BE2C (cell line): Measurements from ENCODE around the gene ADCY6.
"Not testable (repeated sequence)": the region's sequence is repeated elsewhere in the genome, so short reads cannot be mapped to it uniquely, and the experiment has no call there.

Source experiments
- DNase-seq: peaks from one replicate; pipeline ENCODE4 v3.0.0-alpha.2; 2020
- H3K27me3 ChIP-seq: fragments of 250-450 bp; sonication (Bioruptor Pico); 2 replicates; pipeline ENCODE4 v1.5.1; 2020; ENCODE audit warnings: mild to moderate bottlenecking
- H3K36me3 ChIP-seq: fragments of 250-450 bp; sonication (Bioruptor Pico); 2 replicates; pipeline ENCODE4 v1.5.1; 2020; ENCODE audit warnings: mild to moderate bottlenecking
- H3K4me1 ChIP-seq: fragments of 250-450 bp; sonication (Bioruptor Pico); 2 replicates; pipeline ENCODE4 v1.5.1; 2020
- H3K4me3 ChIP-seq: 2 replicates; pipeline ENCODE4 v1.5.1; 2011; ENCODE audit warnings: low read depth, low read length
- H3K9me3 ChIP-seq: fragments of 250-450 bp; sonication (Bioruptor Pico); 2 replicates; pipeline ENCODE4 v1.5.1; 2020
- TF ChIP-seq, protein P1 (sequence below): IDR thresholded peaks from 2 replicates; pipeline ENCODE4 v1.5.1; 2012; ENCODE audit warnings: mild to moderate bottlenecking, low read depth, low read length

The ADCY6 gene

DNA sequence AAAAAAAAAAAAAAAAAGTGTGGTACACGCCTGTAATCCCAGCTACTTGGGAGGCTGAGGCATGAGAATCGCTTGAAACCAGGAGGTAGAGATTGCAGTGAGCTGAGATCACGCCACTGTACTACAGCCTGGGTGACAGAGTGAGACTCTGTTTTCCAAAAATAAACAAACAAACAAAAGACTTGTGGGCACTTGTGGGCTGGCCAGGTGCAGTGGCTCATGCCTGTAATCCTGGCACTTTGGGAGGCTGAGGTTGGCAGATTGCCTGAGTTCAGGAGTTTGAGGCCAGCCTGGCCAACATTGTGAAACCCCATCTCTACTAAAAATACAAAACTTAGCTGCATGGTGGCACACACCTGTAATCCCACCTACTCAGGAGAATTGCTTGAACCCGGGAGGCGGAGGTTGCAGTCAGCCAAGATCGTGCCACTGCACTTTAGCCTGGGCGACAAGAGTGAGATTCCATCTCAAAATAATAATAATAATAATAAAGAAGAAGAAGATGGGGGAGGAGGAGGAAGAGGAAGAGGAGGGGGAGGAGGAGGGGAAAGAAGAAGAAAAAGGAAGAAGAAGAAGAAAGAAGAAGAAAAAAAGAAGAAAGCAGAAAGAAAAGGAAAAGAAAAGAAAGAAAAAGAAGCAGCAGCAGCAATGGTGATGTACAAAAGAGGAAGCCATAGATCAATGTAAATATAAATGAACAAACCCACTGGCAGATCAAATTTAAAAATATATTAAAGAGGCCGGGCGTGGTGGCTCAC lies 44.5 kb downstream of the ADCY6 start:
- no peaks in the 10 kb centered on the region for H3K9me3 ChIP-seq
- no peak for DNase-seq
- no peaks in the 10 kb centered on the region; the same call in 1 of the 2 replicates for H3K27me3 ChIP-seq
- H3K4me1 ChIP-seq, result no peaks in the 10 kb centered on the region
- TF ChIP-seq, protein P1, sequence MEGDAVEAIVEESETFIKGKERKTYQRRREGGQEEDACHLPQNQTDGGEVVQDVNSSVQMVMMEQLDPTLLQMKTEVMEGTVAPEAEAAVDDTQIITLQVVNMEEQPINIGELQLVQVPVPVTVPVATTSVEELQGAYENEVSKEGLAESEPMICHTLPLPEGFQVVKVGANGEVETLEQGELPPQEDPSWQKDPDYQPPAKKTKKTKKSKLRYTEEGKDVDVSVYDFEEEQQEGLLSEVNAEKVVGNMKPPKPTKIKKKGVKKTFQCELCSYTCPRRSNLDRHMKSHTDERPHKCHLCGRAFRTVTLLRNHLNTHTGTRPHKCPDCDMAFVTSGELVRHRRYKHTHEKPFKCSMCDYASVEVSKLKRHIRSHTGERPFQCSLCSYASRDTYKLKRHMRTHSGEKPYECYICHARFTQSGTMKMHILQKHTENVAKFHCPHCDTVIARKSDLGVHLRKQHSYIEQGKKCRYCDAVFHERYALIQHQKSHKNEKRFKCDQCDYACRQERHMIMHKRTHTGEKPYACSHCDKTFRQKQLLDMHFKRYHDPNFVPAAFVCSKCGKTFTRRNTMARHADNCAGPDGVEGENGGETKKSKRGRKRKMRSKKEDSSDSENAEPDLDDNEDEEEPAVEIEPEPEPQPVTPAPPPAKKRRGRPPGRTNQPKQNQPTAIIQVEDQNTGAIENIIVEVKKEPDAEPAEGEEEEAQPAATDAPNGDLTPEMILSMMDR, result no peak
- no peak overlapping the region for H3K4me3 ChIP-seq
- H3K36me3 ChIP-seq, result no peaks in the 10 kb centered on the region

DNA sequence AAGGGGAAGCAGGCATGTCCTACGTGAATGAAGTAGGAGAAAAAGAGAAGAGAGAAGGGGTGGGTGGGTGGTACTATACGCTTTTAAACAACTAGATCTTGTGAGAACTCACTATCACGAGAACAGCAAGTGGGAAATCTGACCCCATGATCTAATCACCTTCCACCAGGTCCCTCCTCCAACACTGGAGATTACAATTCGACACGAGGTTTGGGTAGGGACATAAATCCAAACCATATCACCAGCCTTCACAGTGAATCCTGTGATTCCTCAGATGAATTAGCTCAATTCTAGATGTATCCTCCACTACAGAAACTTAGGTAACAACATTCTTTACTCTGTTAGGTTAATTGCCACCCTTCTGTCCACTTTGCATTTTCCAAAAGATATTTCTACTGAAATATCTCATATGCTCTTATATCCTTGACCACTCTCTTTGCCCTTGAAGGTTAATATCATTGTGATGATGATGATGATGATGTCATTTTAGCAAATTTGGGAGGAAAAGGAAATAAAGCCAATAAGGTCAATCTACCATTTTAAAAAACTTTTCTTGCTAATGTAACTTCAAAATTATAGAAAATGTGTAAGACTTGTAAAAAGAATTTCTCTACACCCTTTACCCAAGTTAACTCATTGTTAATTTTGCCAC lies 49.1 kb downstream of the ADCY6 start:
- H3K36me3 ChIP-seq, result no peaks in the 10 kb centered on the region
- H3K27me3 ChIP-seq, result peaks cover 5% of the 10 kb centered on the region; the same call in 1 of the 2 replicates
- TF ChIP-seq, protein P1, result no peak
- H3K9me3 ChIP-seq, result no peaks in the 10 kb centered on the region
- no peak for DNase-seq
- no peaks in the 10 kb centered on the region for H3K4me1 ChIP-seq
- no peak overlapping the region for H3K4me3 ChIP-seq

DNA sequence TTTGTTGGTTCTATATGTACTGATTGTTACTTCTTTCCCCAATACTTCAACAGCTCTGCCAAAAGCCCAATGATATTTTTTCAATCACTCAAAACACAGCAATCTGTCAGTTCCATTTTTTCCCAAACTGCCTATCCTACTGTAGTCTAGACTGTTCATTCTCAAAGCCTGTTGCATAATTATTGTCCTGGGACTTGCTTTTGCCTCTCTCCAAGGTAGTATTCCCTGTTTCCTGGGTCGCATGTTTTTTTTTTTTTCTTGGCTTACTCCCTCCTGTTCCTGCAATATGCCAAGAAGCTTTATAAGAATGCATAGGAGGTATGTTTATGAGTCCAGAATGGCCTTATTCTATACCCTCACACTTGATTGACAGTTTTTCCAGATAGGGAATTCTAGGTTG lies 52.4 kb downstream of the ADCY6 start:
- H3K36me3 ChIP-seq, result no peaks in the 10 kb centered on the region
- peaks cover 5% of the 10 kb centered on the region; the same call in 1 of the 2 replicates for H3K27me3 ChIP-seq
- H3K4me3 ChIP-seq, result no peak overlapping the region
- no peaks in the 10 kb centered on the region for H3K4me1 ChIP-seq
- TF ChIP-seq, protein P1, result no peak
- H3K9me3 ChIP-seq, result no peaks in the 10 kb centered on the region
- DNase-seq, result no peak

DNA sequence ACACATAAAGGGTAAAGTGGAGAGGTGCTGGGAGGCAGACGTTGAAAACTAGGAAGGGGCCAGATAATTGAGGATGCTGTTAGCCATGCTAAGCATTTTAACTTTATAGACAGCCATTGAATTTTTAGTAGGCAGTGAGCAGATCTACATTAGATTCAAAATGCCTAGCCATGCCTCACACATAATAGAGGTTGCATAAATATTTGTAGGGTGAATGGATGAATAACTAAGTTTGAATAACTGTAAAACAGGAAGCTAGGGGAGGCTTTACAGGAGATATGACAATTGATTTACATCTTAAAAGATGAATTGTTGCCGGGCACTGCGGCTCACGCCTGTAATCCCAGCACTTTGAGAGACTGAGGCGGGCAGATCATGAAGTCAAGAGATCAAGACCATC lies 60.1 kb downstream of the ADCY6 start:
- Histone ChIP-seq H3K9me3 (no peaks in the 10 kb centered on the region), H3K36me3 (no peaks in the 10 kb centered on the region), H3K4me1 (no peaks in the 10 kb centered on the region), H3K27me3 (no peaks in the 10 kb centered on the region), H3K4me3 (no peak overlapping the region)
- no peak for DNase-seq
- TF ChIP-seq, protein P1, result no peak

DNA sequence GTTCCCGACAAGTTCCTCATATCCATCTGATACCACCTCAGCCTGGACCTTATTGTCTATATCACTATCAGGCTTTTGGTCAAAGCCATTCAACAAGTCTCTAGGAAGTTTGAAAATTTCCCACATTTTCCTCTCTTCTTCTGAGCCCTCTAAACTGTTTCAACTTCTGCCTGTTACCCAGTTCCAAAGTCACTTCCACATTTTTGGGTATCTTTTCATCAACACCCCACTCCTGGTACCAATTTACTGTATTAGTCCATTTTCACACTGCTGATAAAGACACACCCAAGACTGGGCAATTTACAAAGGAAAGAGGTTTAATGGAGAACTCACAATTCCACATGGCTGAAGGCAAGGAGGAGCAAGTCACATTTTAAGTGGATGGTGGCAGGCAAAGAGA lies 68.2 kb downstream of the ADCY6 start:
- H3K4me1 ChIP-seq, H3K36me3 ChIP-seq, H3K9me3 ChIP-seq, DNase-seq, H3K27me3 ChIP-seq, H3K4me3 ChIP-seq: not testable (repeated sequence)

DNA sequence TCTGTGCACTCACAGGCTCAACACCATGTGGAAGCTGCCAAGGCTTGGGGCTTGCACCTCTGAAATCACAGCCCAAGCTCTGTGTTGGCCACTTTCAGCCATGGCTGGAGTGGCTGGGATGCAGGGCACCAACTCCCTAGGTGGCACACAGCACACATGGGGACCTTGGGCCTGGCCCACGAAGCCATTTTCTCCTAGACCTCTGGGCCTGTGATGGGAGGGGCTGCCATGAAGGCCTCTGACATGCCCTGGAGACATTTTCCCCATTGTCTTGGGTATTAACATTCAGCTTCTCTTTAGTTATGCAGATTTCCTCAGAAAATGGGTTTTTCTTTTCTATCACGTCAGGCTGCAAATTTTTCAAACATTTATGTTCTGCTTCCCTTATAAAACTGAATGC lies 68.7 kb downstream of the ADCY6 start:
- DNase-seq, H3K36me3 ChIP-seq, H3K4me3 ChIP-seq, H3K27me3 ChIP-seq, H3K4me1 ChIP-seq, H3K9me3 ChIP-seq: not testable (repeated sequence)

DNA sequence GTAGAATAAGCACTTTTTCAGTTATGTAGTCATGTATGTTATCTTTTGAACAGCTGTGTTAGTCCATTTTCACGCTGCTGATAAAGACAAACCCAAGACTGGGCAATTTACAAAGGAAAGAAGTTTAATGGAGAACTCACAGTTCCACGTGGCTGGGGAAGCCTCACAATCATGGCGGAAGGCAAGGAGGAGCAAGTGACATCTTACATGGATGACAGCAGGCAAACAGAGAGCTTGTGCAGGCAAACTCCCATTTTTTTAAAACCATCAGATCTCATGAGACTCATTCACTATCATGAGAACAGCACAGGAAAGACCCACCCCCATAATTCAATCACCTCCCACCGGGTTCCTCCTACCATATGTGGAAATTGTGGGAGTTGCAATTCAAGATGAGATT lies 69.9 kb downstream of the ADCY6 start:
- not testable (repeated sequence) for H3K27me3 ChIP-seq, H3K9me3 ChIP-seq, H3K4me1 ChIP-seq, DNase-seq, H3K4me3 ChIP-seq, H3K36me3 ChIP-seq
